HCT116 (cell line): ENCODE results near the gene ACTR1A. TPM values are rescaled to one million over a fixed set of nuclear protein-coding genes. Genes with fewer than 3 reads are reported as not detected.

Source experiments
- ATAC-seq: fragments of 200-7000 bp; cut with Tn5 transposase; 2 replicates; pipeline ENCODE4 v1.9.1; 2020; ENCODE audit warnings: mild to moderate bottlenecking, moderate library complexity
- BruUV-seq: library from RNA; stranded (reverse); fragments of 400-500 nt; replicated peaks from 2 replicates; lab custom pipeline; 2021; lab: Mats Ljungman, UMichigan
- CTCF ChIA-PET: fragments of 300-600 bp; sonication (Branson Sonifier 250); formaldehyde crosslinking; loops from one replicate; lab custom pipeline; 2021; ENCODE audit warnings: antibody characterized with exemption; lab: Charles Lee
- POLR2A ChIA-PET: fragments of 300-600, 350-600 bp; sonication (Branson Sonifier 250); formaldehyde crosslinking; loops from one replicate; lab custom pipeline; 2021; ENCODE audit warnings: antibody characterized with exemption; lab: Charles Lee
- RAD21 ChIA-PET, 2 experiments: fragments of 300-600 bp; sonication (Branson Sonifier 250); formaldehyde crosslinking; loops; one replicate each; lab custom pipeline; 2023; ENCODE audit warnings: low total read pairs in 2 of 2; ENCODE audit not compliant: uncharacterized antibody in 2 of 2, unreplicated experiment in 2 of 2, low non-redundant PET in 1 of 2; lab: Charles Lee
- DNase-seq: peaks from one replicate; pipeline ENCODE4 v3.0.0-alpha.2; 2010; ENCODE audit warnings: low read depth, low spot score
- H2AFZ ChIP-seq: fragments of 200-600 bp; shearing (Covaris generic), sonication (generic); 2 replicates; pipeline ENCODE4 v1.6.1; 2017; ENCODE audit warnings: low read depth, mixed run types, mixed read lengths, antibody characterized with exemption, low read length; ENCODE audit not compliant: poor library complexity, severe bottlenecking
- H3K27ac ChIP-seq: 2 replicates; pipeline ENCODE4 v1.5.1; 2012; ENCODE audit warnings: low read depth, low read length
- H3K27me3 ChIP-seq: fragments of 200-600 bp; sonication (generic); 2 replicates; pipeline ENCODE4 v1.6.1; 2016; ENCODE audit warnings: mixed run types, low read length, mixed read lengths; ENCODE audit not compliant: insufficient read depth
- H3K36me3 ChIP-seq, 2 experiments: fragments of 200-500 bp in 1 of 2; fragments of 200-600 bp in 1 of 2; sonication (Bioruptor generic) in 1 of 2; sonication (generic) in 1 of 2; 2 replicates each; pipeline versions ENCODE4 v1.5.1 to v1.6.1; 2014 to 2016; ENCODE audit warnings: low read length in 2 of 2, inconsistent platforms in 1 of 2, mixed read lengths in 1 of 2, mixed run types in 1 of 2; ENCODE audit not compliant: insufficient read depth in 2 of 2, control insufficient read depth in 1 of 2
- H3K4me1 ChIP-seq, 2 experiments: fragments of 200-600 bp in 1 of 2; sonication (generic) in 1 of 2; 2 replicates each; pipeline versions ENCODE4 v1.5.1 to v1.6.1; 2012 to 2017; ENCODE audit warnings: low read length in 2 of 2, inconsistent platforms in 1 of 2, mild to moderate bottlenecking in 1 of 2, mixed read lengths in 1 of 2, mixed run types in 1 of 2, moderate library complexity in 1 of 2; ENCODE audit not compliant: insufficient read depth in 2 of 2, control insufficient read depth in 1 of 2
- H3K4me2 ChIP-seq: fragments of 200-600 bp; sonication (generic); 2 replicates; pipeline ENCODE4 v1.6.1; 2017; ENCODE audit warnings: mixed run types, low read length, mixed read lengths
- H3K4me3 ChIP-seq, 2 experiments: fragments of 200-600 bp in 1 of 2; sonication (generic) in 1 of 2; replicated peaks in 1 of 2; 2 replicates each; pipeline ENCODE4 v1.5.1; 2011 to 2016; ENCODE audit warnings: low read length in 2 of 2, control low read depth in 1 of 2, low read depth in 1 of 2, mild to moderate bottlenecking in 1 of 2, mixed read lengths in 1 of 2, mixed run types in 1 of 2
- H3K79me2 ChIP-seq: fragments of 200-600 bp; sonication (generic); 2 replicates; pipeline ENCODE4 v1.6.1; 2017; ENCODE audit warnings: mild to moderate bottlenecking, mixed run types, low read length, moderate library complexity, mixed read lengths; ENCODE audit not compliant: insufficient read depth
- H3K9ac ChIP-seq: fragments of 200-600 bp; sonication (generic); 2 replicates; pipeline ENCODE4 v1.6.1; 2016; ENCODE audit warnings: low read length, mixed read lengths
- H3K9me2 ChIP-seq: fragments of 200-600 bp; sonication (generic), shearing (Covaris generic); 2 replicates; pipeline ENCODE4 v1.6.1; 2017; ENCODE audit warnings: mixed run types, mild to moderate bottlenecking, moderate library complexity; ENCODE audit not compliant: insufficient read depth
- H3K9me3 ChIP-seq, 2 experiments: fragments of 200-500 bp in 1 of 2; fragments of 200-600 bp in 1 of 2; sonication (Bioruptor generic) in 1 of 2; sonication (generic) in 1 of 2; 2 replicates each; pipeline ENCODE4 v1.6.1; 2014 to 2017; ENCODE audit warnings: low read length in 2 of 2, mixed read lengths in 2 of 2, inconsistent platforms in 1 of 2, low read depth in 1 of 2, mild to moderate bottlenecking in 1 of 2, mixed run types in 1 of 2, moderate library complexity in 1 of 2; ENCODE audit not compliant: control insufficient read depth in 1 of 2, insufficient read depth in 1 of 2
- H4K20me1 ChIP-seq: fragments of 200-600 bp; sonication (generic), shearing (Covaris generic); 2 replicates; pipeline ENCODE4 v1.6.1; 2017; ENCODE audit warnings: mixed run types, mild to moderate bottlenecking, moderate library complexity; ENCODE audit not compliant: insufficient read depth
- ATF3 ChIP-seq: IDR thresholded peaks from 2 replicates; pipeline ENCODE4 v1.6.1; 2012
- JUND ChIP-seq: IDR thresholded peaks from 2 replicates; pipeline ENCODE4 v1.6.1; 2012
- MAX ChIP-seq: IDR thresholded peaks from 2 replicates; pipeline ENCODE4 v1.6.1; 2012
- YY1 ChIP-seq: IDR thresholded peaks from 2 replicates; pipeline ENCODE4 v1.6.1; 2011; ENCODE audit warnings: low read length, low read depth, moderate library complexity, mild to moderate bottlenecking; ENCODE audit not compliant: insufficient replicate concordance; ENCODE audit errors: extremely low read depth
- ZBTB33 ChIP-seq: IDR thresholded peaks from 2 replicates; pipeline ENCODE4 v1.6.1; 2011; ENCODE audit warnings: mild to moderate bottlenecking, low read length, moderate library complexity; ENCODE audit not compliant: insufficient replicate concordance; ENCODE audit errors: extremely low read depth
- ZFX ChIP-seq: fragments of 450-650 bp; IDR thresholded peaks from 2 replicates; pipeline ENCODE4 v1.6.1; 2017
- ZNF274 ChIP-seq: fragments of 200-500 bp; sonication (Bioruptor generic); IDR thresholded peaks from 2 replicates; pipeline ENCODE4 v1.6.1; 2014; ENCODE audit warnings: mild to moderate bottlenecking, low read depth, low read length, inconsistent platforms
- intact Hi-C: fragments of 100-400 bp; cut with micrococcal nuclease; formaldehyde crosslinking; loops from 2 replicates; pipeline ENCODE4 v1.10.0; 2022
- total RNA-seq: library from RNA; stranded (reverse); gene quantifications from one replicate; pipeline ENCODE4 v1.2.1, GENCODE V29; 2021; ENCODE audit not compliant: unreplicated experiment

Gene ACTR1A
- total RNA-seq, 1 experiment from 2014 or later: 94.2 TPM

- RAD21 ChIA-PET: no interaction called here
Measured at GRCh38 chr10:102545265-102545871, 42.9 kb upstream of the ACTR1A start.

More at GRCh38 chr10:102545265-102545871, 42.9 kb upstream of the ACTR1A start:
- Histone ChIP-seq H2AFZ (no peak overlapping the region), H3K27me3 (no peaks in the 10 kb centered on the region), H3K4me2 (no peak overlapping the region), H3K79me2 (no peaks in the 10 kb centered on the region), H3K9ac (no peak overlapping the region), H3K9me3 (no peaks in the 10 kb centered on the region), H3K27ac (no peak overlapping the region), H3K4me1 (no peaks in the 10 kb centered on the region), H4K20me1 (no peaks in the 10 kb centered on the region), H3K36me3 (no peaks in the 10 kb centered on the region), H3K9me2 (no peaks in the 10 kb centered on the region), H3K4me3 (no peak overlapping the region)
- ChIA-PET POLR2A (no interaction called here), CTCF (interaction anchor here (1.4 kb wide), 1 partner anchor 38 kb away, joined by 3 read pairs; no protein-coding TSS in a partner anchor)
- ATAC-seq: no peak
- no peak for DNase-seq
- no TSS peak for BruUV-seq
- intact Hi-C loops: no loop called here
- TF ChIP-seq ZNF274: no peak
- no peak for TF ChIP-seq ZFX
- TF ChIP-seq JUND: no peak
- TF ChIP-seq ZBTB33: no peak
- no peak for TF ChIP-seq ATF3
- TF ChIP-seq YY1: no peak
- TF ChIP-seq MAX: no peak
